ENCODE results near the gene MAML3. TPM values are rescaled to one million over a fixed set of nuclear protein-coding genes. Genes with fewer than 3 reads are reported as not detected.

MAML3 gene
- polyA plus RNA-seq, 1 donor = 3.9 TPM

- no peak for DNase-seq (ENCODE audit: low read depth)
Observed at GRCh38 chr4:139901531-139902320, 252.3 kb downstream of the MAML3 start.

- DNase-seq (ENCODE audit: low read depth) = no peak
Observed at GRCh38 chr4:139900964-139901376, 253.0 kb downstream of the MAML3 start.

GRCh38 chr4:139899346-139899745 is 254.6 kb downstream of the MAML3 start:
- no peak for DNase-seq (ENCODE audit: low read depth)

- no peak for DNase-seq (ENCODE audit: low read depth)
Observed at GRCh38 chr4:139898293-139898692, 255.7 kb downstream of the MAML3 start.

- no peak for DNase-seq (ENCODE audit: low read depth)
Observed at GRCh38 chr4:139896091-139896604, 257.8 kb downstream of the MAML3 start.

- no peak for DNase-seq (ENCODE audit: low read depth)
Observed at GRCh38 chr4:139893801-139894200, 260.2 kb downstream of the MAML3 start.

- no peak for DNase-seq (ENCODE audit: low read depth)
Observed at GRCh38 chr4:139892973-139893736, 260.8 kb downstream of the MAML3 start.

- DNase-seq (ENCODE audit: low read depth) = no peak
Observed at GRCh38 chr4:139890816-139891215, 263.2 kb downstream of the MAML3 start.

GRCh38 chr4:139889901-139890300 is 264.1 kb downstream of the MAML3 start:
- DNase-seq (ENCODE audit: low read depth) = no peak

GRCh38 chr4:139889264-139889663 is 264.7 kb downstream of the MAML3 start:
- DNase-seq (ENCODE audit: low read depth) = no peak

GRCh38 chr4:139887962-139888735 is 265.8 kb downstream of the MAML3 start:
- DNase-seq (ENCODE audit: low read depth) = no peak

- no peak for DNase-seq (ENCODE audit: low read depth)
Observed at GRCh38 chr4:139887376-139887802, 266.6 kb downstream of the MAML3 start.

- no peak for DNase-seq (ENCODE audit: low read depth)
Observed at GRCh38 chr4:139886798-139887197, 267.2 kb downstream of the MAML3 start.

GRCh38 chr4:139884438-139884837 is 269.5 kb downstream of the MAML3 start:
- no peak for DNase-seq (ENCODE audit: low read depth)

- DNase-seq (ENCODE audit: low read depth) = no peak
Observed at GRCh38 chr4:139880841-139881240, 273.1 kb downstream of the MAML3 start.

- no peak for DNase-seq (ENCODE audit: low read depth)
Observed at GRCh38 chr4:139878050-139878449, 275.9 kb downstream of the MAML3 start.

GRCh38 chr4:139876337-139876941 is 277.5 kb downstream of the MAML3 start:
- DNase-seq (ENCODE audit: low read depth) = no peak

GRCh38 chr4:139875411-139875825 is 278.6 kb downstream of the MAML3 start:
- DNase-seq (ENCODE audit: low read depth) = no peak

- DNase-seq (ENCODE audit: low read depth) = no peak
Observed at GRCh38 chr4:139873111-139873860, 280.7 kb downstream of the MAML3 start.

GRCh38 chr4:139872274-139872673 is 281.7 kb downstream of the MAML3 start:
- no peak for DNase-seq (ENCODE audit: low read depth)

GRCh38 chr4:139869810-139870209 is 284.2 kb downstream of the MAML3 start:
- no peak for DNase-seq (ENCODE audit: low read depth)
